Hepatocyte (in vitro differentiated cells): ENCODE results near the gene DNAH6.

Experiments used
- EZH2 ChIP-seq: fragments of 200-600 bp; sonication (generic); IDR thresholded peaks from 2 replicates; pipeline ENCODE4 v1.6.1; 2016; ENCODE audit warnings: antibody characterized with exemption, mild to moderate bottlenecking, borderline replicate concordance
- EZH2phosphoT487 ChIP-seq: fragments of 200-600 bp; sonication (generic); IDR thresholded peaks from one replicate; pipeline ENCODE4 v1.6.1; 2018; ENCODE audit warnings: antibody characterized with exemption, mild to moderate bottlenecking, low read depth, moderate library complexity; ENCODE audit not compliant: unreplicated experiment, severe bottlenecking
- TF ChIP-seq, protein P1 (sequence below): fragments of 200-600 bp; sonication (generic); IDR thresholded peaks from 2 replicates; pipeline ENCODE4 v1.5.1; 2016; ENCODE audit warnings: antibody characterized with exemption, mild to moderate bottlenecking; ENCODE audit not compliant: poor library complexity

GRCh38 chr2:84844141-84844540 lies 327.8 kb downstream of the DNAH6 start:
- TF ChIP-seq, protein P1, sequence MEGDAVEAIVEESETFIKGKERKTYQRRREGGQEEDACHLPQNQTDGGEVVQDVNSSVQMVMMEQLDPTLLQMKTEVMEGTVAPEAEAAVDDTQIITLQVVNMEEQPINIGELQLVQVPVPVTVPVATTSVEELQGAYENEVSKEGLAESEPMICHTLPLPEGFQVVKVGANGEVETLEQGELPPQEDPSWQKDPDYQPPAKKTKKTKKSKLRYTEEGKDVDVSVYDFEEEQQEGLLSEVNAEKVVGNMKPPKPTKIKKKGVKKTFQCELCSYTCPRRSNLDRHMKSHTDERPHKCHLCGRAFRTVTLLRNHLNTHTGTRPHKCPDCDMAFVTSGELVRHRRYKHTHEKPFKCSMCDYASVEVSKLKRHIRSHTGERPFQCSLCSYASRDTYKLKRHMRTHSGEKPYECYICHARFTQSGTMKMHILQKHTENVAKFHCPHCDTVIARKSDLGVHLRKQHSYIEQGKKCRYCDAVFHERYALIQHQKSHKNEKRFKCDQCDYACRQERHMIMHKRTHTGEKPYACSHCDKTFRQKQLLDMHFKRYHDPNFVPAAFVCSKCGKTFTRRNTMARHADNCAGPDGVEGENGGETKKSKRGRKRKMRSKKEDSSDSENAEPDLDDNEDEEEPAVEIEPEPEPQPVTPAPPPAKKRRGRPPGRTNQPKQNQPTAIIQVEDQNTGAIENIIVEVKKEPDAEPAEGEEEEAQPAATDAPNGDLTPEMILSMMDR, result no peak
- TF ChIP-seq EZH2 (no peak), EZH2phosphoT487 (no peak)
